ENCODE results near the gene DDX10.

DNA sequence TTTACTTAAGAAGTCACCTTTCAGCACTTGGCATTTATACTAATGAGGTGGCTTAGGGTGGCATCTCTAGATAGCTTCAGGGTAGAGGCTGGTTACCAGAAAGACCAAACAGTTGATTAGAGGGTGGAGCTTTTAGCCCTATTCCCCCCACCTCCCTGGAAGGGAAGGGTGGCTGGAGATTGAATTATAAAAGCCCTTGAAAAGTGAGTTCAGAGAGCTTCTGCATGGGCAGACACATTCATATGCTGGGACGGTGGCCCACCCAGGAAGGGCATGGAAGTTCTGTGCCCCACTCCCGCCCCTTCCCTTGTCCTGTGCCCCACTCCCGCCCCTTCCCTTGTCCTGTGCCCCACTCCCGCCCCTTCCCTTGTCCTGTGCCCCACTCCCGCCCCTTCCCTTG is 244.2 kb downstream of the DDX10 start:
- TF ChIP-seq CTCF (IDR thresholded peaks at IDR 0.05) = no peak
- no peak for TF ChIP-seq TEAD4 (IDR thresholded peaks at IDR 0.05; ENCODE audit: borderline replicate concordance, insufficient read depth)
- TF ChIP-seq YY1 (IDR thresholded peaks at IDR 0.05; ENCODE audit: low read depth) = no peak
- no peak for TF ChIP-seq EP300 (IDR thresholded peaks at IDR 0.05; ENCODE audit: borderline replicate concordance in 1 of 2, low read depth in 1 of 2, low read length in 1 of 2)
- TF ChIP-seq CHD2 (IDR thresholded peaks at IDR 0.05; ENCODE audit: low read length, partially characterized antibody) = no peak
- TF ChIP-seq EZH2phosphoT487 (IDR thresholded peaks at IDR 0.05; ENCODE audit: borderline replicate concordance, low read depth) = no peak
- TF ChIP-seq, protein P1, sequence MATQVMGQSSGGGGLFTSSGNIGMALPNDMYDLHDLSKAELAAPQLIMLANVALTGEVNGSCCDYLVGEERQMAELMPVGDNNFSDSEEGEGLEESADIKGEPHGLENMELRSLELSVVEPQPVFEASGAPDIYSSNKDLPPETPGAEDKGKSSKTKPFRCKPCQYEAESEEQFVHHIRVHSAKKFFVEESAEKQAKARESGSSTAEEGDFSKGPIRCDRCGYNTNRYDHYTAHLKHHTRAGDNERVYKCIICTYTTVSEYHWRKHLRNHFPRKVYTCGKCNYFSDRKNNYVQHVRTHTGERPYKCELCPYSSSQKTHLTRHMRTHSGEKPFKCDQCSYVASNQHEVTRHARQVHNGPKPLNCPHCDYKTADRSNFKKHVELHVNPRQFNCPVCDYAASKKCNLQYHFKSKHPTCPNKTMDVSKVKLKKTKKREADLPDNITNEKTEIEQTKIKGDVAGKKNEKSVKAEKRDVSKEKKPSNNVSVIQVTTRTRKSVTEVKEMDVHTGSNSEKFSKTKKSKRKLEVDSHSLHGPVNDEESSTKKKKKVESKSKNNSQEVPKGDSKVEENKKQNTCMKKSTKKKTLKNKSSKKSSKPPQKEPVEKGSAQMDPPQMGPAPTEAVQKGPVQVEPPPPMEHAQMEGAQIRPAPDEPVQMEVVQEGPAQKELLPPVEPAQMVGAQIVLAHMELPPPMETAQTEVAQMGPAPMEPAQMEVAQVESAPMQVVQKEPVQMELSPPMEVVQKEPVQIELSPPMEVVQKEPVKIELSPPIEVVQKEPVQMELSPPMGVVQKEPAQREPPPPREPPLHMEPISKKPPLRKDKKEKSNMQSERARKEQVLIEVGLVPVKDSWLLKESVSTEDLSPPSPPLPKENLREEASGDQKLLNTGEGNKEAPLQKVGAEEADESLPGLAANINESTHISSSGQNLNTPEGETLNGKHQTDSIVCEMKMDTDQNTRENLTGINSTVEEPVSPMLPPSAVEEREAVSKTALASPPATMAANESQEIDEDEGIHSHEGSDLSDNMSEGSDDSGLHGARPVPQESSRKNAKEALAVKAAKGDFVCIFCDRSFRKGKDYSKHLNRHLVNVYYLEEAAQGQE (IDR thresholded peaks at IDR 0.05; ENCODE audit: low read depth, low read length) = no peak
- TF ChIP-seq JUND (IDR thresholded peaks at IDR 0.05) = no peak
- TF ChIP-seq PBX3 (IDR thresholded peaks at IDR 0.05) = no peak
- no peak for TF ChIP-seq RAD21 (IDR thresholded peaks at IDR 0.05; ENCODE audit: low read length)
- no peak for TF ChIP-seq MXI1 (IDR thresholded peaks at IDR 0.05; ENCODE audit: low read depth, low read length)
- TF ChIP-seq POLR2AphosphoS5 (IDR thresholded peaks at IDR 0.05; ENCODE audit: low read depth, low read length) = no peak
- no peak for TF ChIP-seq TCF12 (IDR thresholded peaks at IDR 0.05)

All from SK-N-SH (cell line).